Measurements from ENCODE around the gene NRL.

DNA sequence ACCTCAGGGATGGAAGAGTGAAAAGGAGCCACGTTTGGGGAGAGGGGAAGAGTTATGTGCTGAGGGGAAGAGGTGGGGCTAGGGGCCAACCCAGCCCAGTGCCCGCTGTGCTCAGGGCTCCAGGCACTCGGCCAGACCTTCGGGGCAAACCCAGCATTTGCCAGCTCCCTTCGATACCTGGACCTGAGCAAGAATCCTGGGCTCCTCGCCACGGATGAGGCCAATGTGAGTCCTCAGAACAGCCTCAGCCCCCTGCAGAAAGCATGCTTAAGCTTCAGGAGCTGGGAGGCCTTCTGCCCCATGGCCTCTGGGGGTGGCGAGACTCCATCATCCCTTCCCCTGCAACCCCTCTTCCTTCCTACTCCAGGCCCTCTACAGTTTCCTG is 58.0 kb downstream of the NRL start:
- TF ChIP-seq, protein P1, sequence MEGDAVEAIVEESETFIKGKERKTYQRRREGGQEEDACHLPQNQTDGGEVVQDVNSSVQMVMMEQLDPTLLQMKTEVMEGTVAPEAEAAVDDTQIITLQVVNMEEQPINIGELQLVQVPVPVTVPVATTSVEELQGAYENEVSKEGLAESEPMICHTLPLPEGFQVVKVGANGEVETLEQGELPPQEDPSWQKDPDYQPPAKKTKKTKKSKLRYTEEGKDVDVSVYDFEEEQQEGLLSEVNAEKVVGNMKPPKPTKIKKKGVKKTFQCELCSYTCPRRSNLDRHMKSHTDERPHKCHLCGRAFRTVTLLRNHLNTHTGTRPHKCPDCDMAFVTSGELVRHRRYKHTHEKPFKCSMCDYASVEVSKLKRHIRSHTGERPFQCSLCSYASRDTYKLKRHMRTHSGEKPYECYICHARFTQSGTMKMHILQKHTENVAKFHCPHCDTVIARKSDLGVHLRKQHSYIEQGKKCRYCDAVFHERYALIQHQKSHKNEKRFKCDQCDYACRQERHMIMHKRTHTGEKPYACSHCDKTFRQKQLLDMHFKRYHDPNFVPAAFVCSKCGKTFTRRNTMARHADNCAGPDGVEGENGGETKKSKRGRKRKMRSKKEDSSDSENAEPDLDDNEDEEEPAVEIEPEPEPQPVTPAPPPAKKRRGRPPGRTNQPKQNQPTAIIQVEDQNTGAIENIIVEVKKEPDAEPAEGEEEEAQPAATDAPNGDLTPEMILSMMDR (conservative IDR thresholded peaks at IDR 0.05) = no peak
- no peak for TF ChIP-seq ZFX (IDR thresholded peaks at IDR 0.05)
